Mesothelial cell of epicardium (in vitro differentiated cells): ENCODE data around the gene PPP4R4. TPM values are rescaled to one million over a fixed set of nuclear protein-coding genes. Genes with fewer than 3 reads are reported as not detected.
"Not testable (repeated sequence)": the region's sequence is repeated elsewhere in the genome, so short reads cannot be mapped to it uniquely, and the experiment has no call there.

ENCODE experiments used
- DNase-seq, 2 experiments: peaks; one replicate each; pipeline ENCODE4 v3.0.0; 2021; ENCODE audit warnings: low spot score in 2 of 2; ENCODE audit not compliant: unreplicated experiment in 2 of 2
- H3K27ac Mint-ChIP-seq: 2 replicates; pipeline ENCODE4 v1.8.0; 2021; ENCODE audit warnings: mixed read lengths
- H3K27me3 Mint-ChIP-seq: 2 replicates; pipeline ENCODE4 v1.8.0; 2021; ENCODE audit warnings: low read depth, mixed read lengths
- H3K36me3 Mint-ChIP-seq: 2 replicates; pipeline ENCODE4 v1.8.0; 2021; ENCODE audit warnings: mixed read lengths
- H3K4me1 Mint-ChIP-seq: 2 replicates; pipeline ENCODE4 v1.8.0; 2021; ENCODE audit warnings: mixed read lengths
- H3K4me3 Mint-ChIP-seq: 2 replicates; pipeline ENCODE4 v1.8.0; 2021; ENCODE audit warnings: mild to moderate bottlenecking, moderate library complexity, mixed read lengths
- H3K9me3 Mint-ChIP-seq: 2 replicates; pipeline ENCODE4 v1.8.0; 2021; ENCODE audit warnings: mixed read lengths
- total RNA-seq: library from RNA; stranded (reverse); gene quantifications from 3 replicates; pipeline ENCODE4 v1.2.1, GENCODE V29; 2021
- TF ChIP-seq, protein P1 (sequence below): fragments of 200-600 bp; sonication (generic); IDR thresholded peaks from one replicate; pipeline ENCODE4 v1.5.0; 2021; ENCODE audit warnings: antibody characterized with exemption; ENCODE audit not compliant: unreplicated experiment

Gene PPP4R4
- total RNA-seq, 1 donor from 2014 or later, result 0.54 TPM

DNA sequence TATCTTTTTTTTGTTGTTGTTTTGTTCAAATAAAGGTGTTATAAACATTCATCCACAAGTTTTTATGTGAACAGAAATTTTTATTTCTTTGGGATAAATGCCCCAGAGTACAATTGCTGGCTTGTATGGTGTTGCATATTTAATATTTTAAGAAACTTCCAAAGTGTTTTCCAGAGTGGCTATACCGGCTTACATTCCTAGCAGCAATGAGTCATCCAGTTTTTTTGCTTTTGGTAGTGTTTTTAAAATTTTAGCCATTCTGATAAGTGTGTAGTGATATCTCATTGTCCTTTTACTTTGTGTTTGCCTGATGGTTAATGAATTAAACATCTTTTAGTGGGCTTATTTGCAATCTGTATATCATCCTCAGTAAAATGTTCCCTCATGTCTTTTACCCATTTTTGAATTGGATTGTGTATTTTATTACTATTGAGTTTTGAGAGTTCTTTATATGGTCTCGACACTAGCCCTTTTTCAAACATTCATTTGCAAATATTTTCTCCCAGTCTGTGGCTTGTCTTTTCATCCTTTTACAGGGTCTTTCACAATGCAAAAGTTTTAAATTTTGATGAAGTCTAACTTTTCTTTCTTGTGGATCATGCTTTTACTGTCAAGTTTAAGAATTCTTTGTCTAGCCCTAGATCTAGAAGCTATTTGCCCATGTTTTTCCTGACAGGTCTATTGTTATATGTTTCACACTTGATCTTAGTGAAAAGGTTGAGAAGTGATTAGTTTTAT, 29.5 kb downstream of the PPP4R4 start:
- no peaks in the 10 kb centered on the region for H3K36me3 Mint-ChIP-seq
- peaks cover 14% of the 10 kb centered on the region for H3K9me3 Mint-ChIP-seq
- peaks cover 12% of the 10 kb centered on the region for H3K27me3 Mint-ChIP-seq
- TF ChIP-seq, protein P1, sequence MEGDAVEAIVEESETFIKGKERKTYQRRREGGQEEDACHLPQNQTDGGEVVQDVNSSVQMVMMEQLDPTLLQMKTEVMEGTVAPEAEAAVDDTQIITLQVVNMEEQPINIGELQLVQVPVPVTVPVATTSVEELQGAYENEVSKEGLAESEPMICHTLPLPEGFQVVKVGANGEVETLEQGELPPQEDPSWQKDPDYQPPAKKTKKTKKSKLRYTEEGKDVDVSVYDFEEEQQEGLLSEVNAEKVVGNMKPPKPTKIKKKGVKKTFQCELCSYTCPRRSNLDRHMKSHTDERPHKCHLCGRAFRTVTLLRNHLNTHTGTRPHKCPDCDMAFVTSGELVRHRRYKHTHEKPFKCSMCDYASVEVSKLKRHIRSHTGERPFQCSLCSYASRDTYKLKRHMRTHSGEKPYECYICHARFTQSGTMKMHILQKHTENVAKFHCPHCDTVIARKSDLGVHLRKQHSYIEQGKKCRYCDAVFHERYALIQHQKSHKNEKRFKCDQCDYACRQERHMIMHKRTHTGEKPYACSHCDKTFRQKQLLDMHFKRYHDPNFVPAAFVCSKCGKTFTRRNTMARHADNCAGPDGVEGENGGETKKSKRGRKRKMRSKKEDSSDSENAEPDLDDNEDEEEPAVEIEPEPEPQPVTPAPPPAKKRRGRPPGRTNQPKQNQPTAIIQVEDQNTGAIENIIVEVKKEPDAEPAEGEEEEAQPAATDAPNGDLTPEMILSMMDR, result no peak
- no peak overlapping the region for H3K27ac Mint-ChIP-seq
- H3K4me1 Mint-ChIP-seq, result no peaks in the 10 kb centered on the region
- no peak overlapping the region for H3K4me3 Mint-ChIP-seq
- no peak for DNase-seq

DNA sequence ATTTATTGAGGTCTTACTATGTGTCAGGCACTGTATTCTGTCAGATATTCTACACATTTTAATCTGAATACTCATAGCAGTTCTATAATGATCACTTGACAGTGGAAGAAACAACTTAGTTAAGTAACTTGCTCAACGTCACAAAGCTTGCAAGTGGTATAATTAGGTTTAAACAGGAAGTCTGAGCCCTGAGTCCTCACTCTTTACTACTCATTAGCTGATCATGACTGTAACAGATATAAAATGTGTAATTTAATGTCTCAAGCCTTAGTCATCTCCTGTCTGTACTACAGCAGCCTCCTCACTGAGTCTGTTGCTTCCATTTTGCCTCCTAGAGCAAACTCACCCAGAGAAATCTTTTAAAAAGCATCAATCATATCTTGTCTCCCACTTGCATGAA, 38.9 kb downstream of the PPP4R4 start:
- H3K4me1 Mint-ChIP-seq, result peaks cover 3% of the 10 kb centered on the region
- H3K27me3 Mint-ChIP-seq, result no peaks in the 10 kb centered on the region
- TF ChIP-seq, protein P1, result no peak
- H3K9me3 Mint-ChIP-seq, result peaks cover 11% of the 10 kb centered on the region
- H3K27ac Mint-ChIP-seq, result no peak overlapping the region
- no peak overlapping the region for H3K4me3 Mint-ChIP-seq
- no peaks in the 10 kb centered on the region for H3K36me3 Mint-ChIP-seq
- no peak for DNase-seq

DNA sequence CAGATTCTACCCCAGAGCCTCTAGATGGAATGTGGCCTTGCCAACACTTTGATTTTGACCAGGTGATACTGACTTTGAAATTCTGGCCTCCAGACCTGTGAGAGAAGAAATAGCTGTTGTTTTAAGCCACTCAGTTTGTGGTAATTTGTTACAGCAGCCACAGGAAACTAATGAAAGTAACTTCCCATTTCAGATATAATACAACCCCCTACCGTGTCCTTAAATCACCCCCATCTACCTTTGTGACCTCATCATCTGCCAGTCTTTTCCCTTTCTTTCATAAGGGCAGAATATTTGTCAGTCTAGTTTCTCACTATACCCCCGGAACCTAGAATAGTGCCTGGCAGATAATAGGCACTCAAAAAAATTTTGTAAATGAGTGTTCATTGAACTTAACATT, 39.6 kb downstream of the PPP4R4 start:
- Mint-ChIP-seq H3K4me1 (peaks cover 3% of the 10 kb centered on the region), H3K4me3 (no peak overlapping the region), H3K36me3 (no peaks in the 10 kb centered on the region), H3K9me3 (peaks cover 11% of the 10 kb centered on the region), H3K27me3 (no peaks in the 10 kb centered on the region), H3K27ac (no peak overlapping the region)
- no peak for DNase-seq
- TF ChIP-seq, protein P1, result no peak

DNA sequence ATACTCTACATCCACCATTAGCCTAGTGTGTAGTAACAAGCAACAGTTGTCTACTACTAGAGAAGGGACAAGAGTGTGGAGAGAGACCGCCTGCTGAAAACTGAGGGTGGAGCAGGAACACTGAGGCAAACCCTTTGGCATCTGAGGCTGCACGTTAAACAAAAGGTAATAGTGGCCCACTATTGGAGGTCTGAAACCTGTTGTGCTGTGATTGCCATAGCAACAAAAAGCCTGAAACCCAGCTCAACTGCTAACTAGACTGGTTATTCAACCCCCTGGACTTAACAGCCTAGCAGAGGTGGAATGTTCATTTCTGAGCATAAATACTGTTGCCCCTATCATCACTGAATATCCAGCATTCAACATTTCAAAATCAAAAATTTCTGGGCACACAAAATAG, 43.0 kb downstream of the PPP4R4 start:
- DNase-seq, result no peak
- H3K4me3 Mint-ChIP-seq, result no peak overlapping the region
- peaks cover 25% of the 10 kb centered on the region for H3K9me3 Mint-ChIP-seq
- H3K4me1 Mint-ChIP-seq, result peaks cover 3% of the 10 kb centered on the region
- H3K36me3 Mint-ChIP-seq, result no peaks in the 10 kb centered on the region
- H3K27me3 Mint-ChIP-seq, result no peaks in the 10 kb centered on the region
- TF ChIP-seq, protein P1, result no peak
- H3K27ac Mint-ChIP-seq, result no peak overlapping the region

DNA sequence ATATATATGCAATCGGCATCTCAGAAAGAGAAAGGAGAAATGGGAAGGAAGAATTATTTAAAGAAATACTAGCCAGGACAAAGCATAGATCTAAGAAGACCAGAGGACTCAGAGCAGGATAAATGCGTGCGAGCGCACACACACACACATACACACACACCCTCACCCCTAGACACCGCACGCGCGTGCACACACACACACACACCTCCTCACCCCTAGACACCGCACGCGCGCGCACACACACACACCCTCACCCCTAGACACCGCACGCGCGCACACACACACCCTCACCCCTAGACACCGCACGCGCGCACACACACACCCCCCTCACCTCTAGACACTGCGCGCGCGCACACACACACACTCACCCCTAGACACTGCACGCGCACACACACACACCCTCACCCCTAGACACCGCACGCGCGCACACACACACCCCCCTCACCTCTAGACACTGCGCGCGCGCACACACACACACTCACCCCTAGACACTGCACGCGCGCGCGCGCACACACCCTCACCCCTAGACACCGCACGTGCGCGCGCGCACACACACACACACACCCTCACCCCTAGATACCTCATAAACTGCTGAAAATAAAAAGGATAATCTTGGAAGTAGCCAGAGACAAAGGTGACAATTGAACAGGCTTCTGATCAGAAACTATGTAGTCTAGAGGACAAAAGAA, 44.2 kb downstream of the PPP4R4 start:
- not testable (repeated sequence) for DNase-seq, H3K27me3 Mint-ChIP-seq, H3K36me3 Mint-ChIP-seq, H3K27ac Mint-ChIP-seq, H3K4me3 Mint-ChIP-seq, H3K4me1 Mint-ChIP-seq
- H3K9me3 Mint-ChIP-seq, result peaks cover 29% of the 10 kb centered on the region

DNA sequence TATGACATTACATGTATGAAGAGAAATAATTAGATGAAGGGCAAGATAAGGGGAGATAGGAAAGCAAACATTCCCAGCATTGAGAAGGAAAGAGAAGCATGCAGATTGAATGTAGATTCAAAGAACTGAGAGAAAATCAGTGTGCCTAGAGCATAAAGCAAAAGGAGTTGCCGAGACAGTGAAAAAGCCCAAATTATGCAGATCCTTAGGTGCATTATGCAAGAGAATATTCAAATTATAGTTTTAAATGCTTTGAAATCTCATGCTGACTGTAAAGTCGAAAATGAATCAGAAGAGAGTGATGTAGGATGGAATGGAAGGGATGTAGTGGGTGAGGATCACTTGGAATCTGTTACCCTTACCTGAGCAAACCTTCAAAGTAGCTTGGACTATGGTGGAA, 49.9 kb downstream of the PPP4R4 start:
- no peak for DNase-seq
- Mint-ChIP-seq H3K9me3 (peaks cover 22% of the 10 kb centered on the region), H3K27me3 (peaks cover 6% of the 10 kb centered on the region), H3K36me3 (no peaks in the 10 kb centered on the region), H3K4me1 (no peaks in the 10 kb centered on the region), H3K4me3 (no peak overlapping the region), H3K27ac (no peak overlapping the region)
- TF ChIP-seq, protein P1, result no peak
